Measurements from ENCODE around the gene ADPRHL1. TPM values are rescaled to one million over a fixed set of nuclear protein-coding genes. Genes with fewer than 3 reads are reported as not detected.

The ADPRHL1 gene
- total RNA-seq, 1 experiment from 2014 or later = 1.5 TPM

DNA sequence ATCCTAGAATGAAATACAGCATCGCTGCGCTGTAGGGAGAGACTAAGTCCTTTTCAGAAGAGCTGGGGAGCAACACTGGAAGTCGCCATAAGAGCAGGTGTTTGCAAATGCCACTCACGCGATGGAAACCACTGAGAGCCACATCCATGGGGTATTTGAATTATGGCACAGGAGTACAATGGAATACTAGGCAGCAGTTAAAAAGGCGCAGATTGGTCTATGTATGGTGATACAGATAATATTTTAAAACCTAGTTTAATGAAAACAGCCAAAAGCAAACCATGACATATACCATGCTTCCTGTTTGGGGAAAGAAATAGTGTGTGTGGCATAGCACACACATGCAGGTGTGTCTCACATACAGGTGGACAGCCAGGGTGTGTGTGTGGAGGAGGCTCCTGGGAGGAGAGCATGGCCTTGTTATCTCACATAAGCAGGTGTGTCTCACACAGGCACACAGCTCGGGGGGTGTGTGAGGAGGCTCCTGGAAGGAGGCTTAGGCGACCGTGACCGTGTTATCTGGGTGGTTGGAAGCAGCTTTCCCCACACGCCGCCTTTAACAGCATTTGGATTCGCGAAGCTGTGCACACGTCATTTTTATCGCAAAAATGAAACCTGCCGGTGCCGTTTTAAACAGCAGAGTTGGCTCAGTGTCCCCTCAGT is 33.6 kb downstream of the ADPRHL1 start (continued):
- TF ChIP-seq, protein P1, sequence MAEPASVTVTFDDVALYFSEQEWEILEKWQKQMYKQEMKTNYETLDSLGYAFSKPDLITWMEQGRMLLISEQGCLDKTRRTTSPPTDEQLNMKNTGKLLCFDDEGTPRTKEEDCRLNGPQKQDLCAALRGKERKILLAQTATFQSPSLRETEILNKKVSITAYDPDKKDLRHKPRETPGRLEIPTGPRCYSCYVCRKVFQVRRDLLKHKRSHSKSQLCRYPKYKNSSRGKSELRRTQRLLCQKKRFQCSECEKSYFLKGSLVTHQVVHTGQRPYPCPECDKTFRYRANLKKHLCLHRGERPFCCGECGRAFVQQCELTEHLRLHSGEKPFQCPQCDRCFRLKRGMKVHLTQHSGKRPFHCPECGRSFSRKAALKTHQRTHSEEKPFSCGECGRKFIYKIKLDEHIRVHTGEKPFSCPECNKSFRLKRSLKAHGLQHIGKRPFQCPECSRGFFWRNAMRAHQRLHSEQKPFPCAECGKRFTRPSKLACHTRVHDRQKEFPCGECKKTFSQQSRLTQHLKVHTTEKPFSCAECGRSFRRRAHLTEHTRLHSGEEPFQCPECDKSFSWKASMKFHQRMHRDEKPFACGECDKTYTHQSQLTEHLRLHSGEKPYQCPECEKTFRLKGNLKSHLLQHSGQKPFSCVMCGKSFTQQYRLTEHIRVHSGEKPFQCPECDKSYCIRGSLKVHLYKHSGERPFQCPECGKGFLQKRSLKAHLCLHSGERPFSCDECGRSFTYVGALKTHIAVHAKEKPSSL (CRISPR knock-in tag; conservative IDR thresholded peaks at IDR 0.05) = no peak
- TF ChIP-seq ZNF138 (CRISPR knock-in tag; conservative IDR thresholded peaks at IDR 0.05) = no peak
- TF ChIP-seq, protein P2, sequence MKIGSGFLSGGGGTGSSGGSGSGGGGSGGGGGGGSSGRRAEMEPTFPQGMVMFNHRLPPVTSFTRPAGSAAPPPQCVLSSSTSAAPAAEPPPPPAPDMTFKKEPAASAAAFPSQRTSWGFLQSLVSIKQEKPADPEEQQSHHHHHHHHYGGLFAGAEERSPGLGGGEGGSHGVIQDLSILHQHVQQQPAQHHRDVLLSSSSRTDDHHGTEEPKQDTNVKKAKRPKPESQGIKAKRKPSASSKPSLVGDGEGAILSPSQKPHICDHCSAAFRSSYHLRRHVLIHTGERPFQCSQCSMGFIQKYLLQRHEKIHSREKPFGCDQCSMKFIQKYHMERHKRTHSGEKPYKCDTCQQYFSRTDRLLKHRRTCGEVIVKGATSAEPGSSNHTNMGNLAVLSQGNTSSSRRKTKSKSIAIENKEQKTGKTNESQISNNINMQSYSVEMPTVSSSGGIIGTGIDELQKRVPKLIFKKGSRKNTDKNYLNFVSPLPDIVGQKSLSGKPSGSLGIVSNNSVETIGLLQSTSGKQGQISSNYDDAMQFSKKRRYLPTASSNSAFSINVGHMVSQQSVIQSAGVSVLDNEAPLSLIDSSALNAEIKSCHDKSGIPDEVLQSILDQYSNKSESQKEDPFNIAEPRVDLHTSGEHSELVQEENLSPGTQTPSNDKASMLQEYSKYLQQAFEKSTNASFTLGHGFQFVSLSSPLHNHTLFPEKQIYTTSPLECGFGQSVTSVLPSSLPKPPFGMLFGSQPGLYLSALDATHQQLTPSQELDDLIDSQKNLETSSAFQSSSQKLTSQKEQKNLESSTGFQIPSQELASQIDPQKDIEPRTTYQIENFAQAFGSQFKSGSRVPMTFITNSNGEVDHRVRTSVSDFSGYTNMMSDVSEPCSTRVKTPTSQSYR (CRISPR knock-in tag; IDR thresholded peaks at IDR 0.05) = no peak

DNA sequence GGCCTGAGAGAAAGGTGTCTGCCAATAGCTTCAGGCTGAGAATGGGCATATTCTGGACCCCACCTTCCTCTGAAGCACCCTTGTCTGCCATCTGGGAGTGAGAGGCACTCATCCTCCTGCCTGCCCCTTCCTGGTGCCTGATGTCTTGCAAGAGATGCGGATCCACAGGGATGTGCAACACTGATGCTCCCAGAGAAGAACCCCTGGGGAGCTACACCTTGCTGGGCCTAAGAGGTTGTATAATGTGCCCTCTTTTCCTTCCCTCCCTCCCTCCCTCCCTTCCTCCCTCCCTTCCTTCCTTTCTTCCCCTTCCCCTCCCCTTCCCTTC is 34.6 kb downstream of the ADPRHL1 start:
- no peak for DNase-seq (ENCODE audit: low spot score)
- Mint-ChIP-seq H3K4me3 (no peak overlapping the region), H3K27ac (no peak overlapping the region), H3K4me1 (no peaks in the 10 kb centered on the region), H3K27me3 (ENCODE audit: low read depth) (no peaks in the 10 kb centered on the region), H3K9me3 (no peaks in the 10 kb centered on the region), H3K36me3 (no peaks in the 10 kb centered on the region)
- no peak for ATAC-seq
- TF ChIP-seq NR1H2 (CRISPR knock-in tag; IDR thresholded peaks at IDR 0.05) = no peak
- TF ChIP-seq NFATC4 (CRISPR knock-in tag; IDR thresholded peaks at IDR 0.05) = no peak
- TF ChIP-seq CBFB (CRISPR knock-in tag; IDR thresholded peaks at IDR 0.05; ENCODE audit: low read depth) = no peak
- no peak for TF ChIP-seq ZNF423 (CRISPR knock-in tag; IDR thresholded peaks at IDR 0.05)
- no peak for TF ChIP-seq RORB (CRISPR knock-in tag; IDR thresholded peaks at IDR 0.05)
- TF ChIP-seq ESRRA (CRISPR knock-in tag; IDR thresholded peaks at IDR 0.05; ENCODE audit: borderline replicate concordance) = no peak
- TF ChIP-seq, protein P3, sequence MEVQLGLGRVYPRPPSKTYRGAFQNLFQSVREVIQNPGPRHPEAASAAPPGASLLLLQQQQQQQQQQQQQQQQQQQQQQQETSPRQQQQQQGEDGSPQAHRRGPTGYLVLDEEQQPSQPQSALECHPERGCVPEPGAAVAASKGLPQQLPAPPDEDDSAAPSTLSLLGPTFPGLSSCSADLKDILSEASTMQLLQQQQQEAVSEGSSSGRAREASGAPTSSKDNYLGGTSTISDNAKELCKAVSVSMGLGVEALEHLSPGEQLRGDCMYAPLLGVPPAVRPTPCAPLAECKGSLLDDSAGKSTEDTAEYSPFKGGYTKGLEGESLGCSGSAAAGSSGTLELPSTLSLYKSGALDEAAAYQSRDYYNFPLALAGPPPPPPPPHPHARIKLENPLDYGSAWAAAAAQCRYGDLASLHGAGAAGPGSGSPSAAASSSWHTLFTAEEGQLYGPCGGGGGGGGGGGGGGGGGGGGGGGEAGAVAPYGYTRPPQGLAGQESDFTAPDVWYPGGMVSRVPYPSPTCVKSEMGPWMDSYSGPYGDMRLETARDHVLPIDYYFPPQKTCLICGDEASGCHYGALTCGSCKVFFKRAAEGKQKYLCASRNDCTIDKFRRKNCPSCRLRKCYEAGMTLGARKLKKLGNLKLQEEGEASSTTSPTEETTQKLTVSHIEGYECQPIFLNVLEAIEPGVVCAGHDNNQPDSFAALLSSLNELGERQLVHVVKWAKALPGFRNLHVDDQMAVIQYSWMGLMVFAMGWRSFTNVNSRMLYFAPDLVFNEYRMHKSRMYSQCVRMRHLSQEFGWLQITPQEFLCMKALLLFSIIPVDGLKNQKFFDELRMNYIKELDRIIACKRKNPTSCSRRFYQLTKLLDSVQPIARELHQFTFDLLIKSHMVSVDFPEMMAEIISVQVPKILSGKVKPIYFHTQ (CRISPR knock-in tag; IDR thresholded peaks at IDR 0.05) = no peak
- TF ChIP-seq SMAD3 (CRISPR knock-in tag; IDR thresholded peaks at IDR 0.05; ENCODE audit: borderline replicate concordance) = no peak
- no peak for TF ChIP-seq NR3C1 (CRISPR knock-in tag; conservative IDR thresholded peaks at IDR 0.05; ENCODE audit: low read depth)
- no peak for TF ChIP-seq ZNF396 (CRISPR knock-in tag; IDR thresholded peaks at IDR 0.05; ENCODE audit: borderline replicate concordance)
- TF ChIP-seq, protein P4, sequence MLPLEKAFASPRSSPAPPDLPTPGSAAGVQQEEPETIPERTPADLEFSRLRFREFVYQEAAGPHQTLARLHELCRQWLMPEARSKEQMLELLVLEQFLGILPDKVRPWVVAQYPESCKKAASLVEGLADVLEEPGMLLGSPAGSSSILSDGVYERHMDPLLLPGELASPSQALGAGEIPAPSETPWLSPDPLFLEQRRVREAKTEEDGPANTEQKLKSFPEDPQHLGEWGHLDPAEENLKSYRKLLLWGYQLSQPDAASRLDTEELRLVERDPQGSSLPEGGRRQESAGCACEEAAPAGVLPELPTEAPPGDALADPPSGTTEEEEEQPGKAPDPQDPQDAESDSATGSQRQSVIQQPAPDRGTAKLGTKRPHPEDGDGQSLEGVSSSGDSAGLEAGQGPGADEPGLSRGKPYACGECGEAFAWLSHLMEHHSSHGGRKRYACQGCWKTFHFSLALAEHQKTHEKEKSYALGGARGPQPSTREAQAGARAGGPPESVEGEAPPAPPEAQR (CRISPR knock-in tag; IDR thresholded peaks at IDR 0.05) = no peak
- no peak for TF ChIP-seq ZNF121 (CRISPR knock-in tag; IDR thresholded peaks at IDR 0.05)
- TF ChIP-seq, protein P5, sequence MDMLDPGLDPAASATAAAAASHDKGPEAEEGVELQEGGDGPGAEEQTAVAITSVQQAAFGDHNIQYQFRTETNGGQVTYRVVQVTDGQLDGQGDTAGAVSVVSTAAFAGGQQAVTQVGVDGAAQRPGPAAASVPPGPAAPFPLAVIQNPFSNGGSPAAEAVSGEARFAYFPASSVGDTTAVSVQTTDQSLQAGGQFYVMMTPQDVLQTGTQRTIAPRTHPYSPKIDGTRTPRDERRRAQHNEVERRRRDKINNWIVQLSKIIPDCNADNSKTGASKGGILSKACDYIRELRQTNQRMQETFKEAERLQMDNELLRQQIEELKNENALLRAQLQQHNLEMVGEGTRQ (CRISPR knock-in tag; IDR thresholded peaks at IDR 0.05) = no peak
- TF ChIP-seq, protein P6, sequence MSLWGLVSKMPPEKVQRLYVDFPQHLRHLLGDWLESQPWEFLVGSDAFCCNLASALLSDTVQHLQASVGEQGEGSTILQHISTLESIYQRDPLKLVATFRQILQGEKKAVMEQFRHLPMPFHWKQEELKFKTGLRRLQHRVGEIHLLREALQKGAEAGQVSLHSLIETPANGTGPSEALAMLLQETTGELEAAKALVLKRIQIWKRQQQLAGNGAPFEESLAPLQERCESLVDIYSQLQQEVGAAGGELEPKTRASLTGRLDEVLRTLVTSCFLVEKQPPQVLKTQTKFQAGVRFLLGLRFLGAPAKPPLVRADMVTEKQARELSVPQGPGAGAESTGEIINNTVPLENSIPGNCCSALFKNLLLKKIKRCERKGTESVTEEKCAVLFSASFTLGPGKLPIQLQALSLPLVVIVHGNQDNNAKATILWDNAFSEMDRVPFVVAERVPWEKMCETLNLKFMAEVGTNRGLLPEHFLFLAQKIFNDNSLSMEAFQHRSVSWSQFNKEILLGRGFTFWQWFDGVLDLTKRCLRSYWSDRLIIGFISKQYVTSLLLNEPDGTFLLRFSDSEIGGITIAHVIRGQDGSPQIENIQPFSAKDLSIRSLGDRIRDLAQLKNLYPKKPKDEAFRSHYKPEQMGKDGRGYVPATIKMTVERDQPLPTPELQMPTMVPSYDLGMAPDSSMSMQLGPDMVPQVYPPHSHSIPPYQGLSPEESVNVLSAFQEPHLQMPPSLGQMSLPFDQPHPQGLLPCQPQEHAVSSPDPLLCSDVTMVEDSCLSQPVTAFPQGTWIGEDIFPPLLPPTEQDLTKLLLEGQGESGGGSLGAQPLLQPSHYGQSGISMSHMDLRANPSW (CRISPR knock-in tag; conservative IDR thresholded peaks at IDR 0.05; ENCODE audit: low read depth) = no peak
- TF ChIP-seq GABPB1 (CRISPR knock-in tag; IDR thresholded peaks at IDR 0.05) = no peak
- TF ChIP-seq, protein P7, sequence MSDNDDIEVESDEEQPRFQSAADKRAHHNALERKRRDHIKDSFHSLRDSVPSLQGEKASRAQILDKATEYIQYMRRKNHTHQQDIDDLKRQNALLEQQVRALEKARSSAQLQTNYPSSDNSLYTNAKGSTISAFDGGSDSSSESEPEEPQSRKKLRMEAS (CRISPR knock-in tag; IDR thresholded peaks at IDR 0.05) = no peak
- no peak for TF ChIP-seq GTF2I (CRISPR knock-in tag; conservative IDR thresholded peaks at IDR 0.05)
- no peak for TF ChIP-seq GRHL2 (CRISPR knock-in tag; IDR thresholded peaks at IDR 0.05; ENCODE audit: insufficient replicate concordance, severe bottlenecking)
- TF ChIP-seq JUN (CRISPR knock-in tag; IDR thresholded peaks at IDR 0.05) = no peak
- no peak for TF ChIP-seq JAZF1 (CRISPR knock-in tag; IDR thresholded peaks at IDR 0.05)
- ChIA-PET CTCF (interaction anchor here (1.0 kb wide), 1 partner anchor 180 kb away, joined by 4 read pairs; no protein-coding TSS in a partner anchor), POLR2A (no interaction called here)
